HUES6 (cell line): ENCODE results near the gene FNDC11.
"Not testable (repeated sequence)": the region's sequence is repeated elsewhere in the genome, so short reads cannot be mapped to it uniquely, and the experiment has no call there.

ENCODE experiments used
- H3K27ac ChIP-seq: 2 replicates; pipeline ENCODE4 v1.7.0; 2013; ENCODE audit warnings: low read depth, mild to moderate bottlenecking, low read length, inconsistent platforms
- H3K27me3 ChIP-seq: 2 replicates; pipeline ENCODE4 v1.6.1; 2013; ENCODE audit warnings: low read length; ENCODE audit not compliant: control insufficient read depth, insufficient read depth
- H3K36me3 ChIP-seq: 2 replicates; pipeline ENCODE4 v1.6.1; 2013; ENCODE audit warnings: low read length; ENCODE audit not compliant: control insufficient read depth, insufficient read depth
- H3K4me1 ChIP-seq: 2 replicates; pipeline ENCODE4 v1.6.1; 2013; ENCODE audit warnings: low read length; ENCODE audit not compliant: control insufficient read depth, insufficient read depth
- H3K4me3 ChIP-seq: 2 replicates; pipeline ENCODE4 v1.5.1; 2013; ENCODE audit warnings: low read depth, low read length
- H3K9ac ChIP-seq: one replicate; pipeline ENCODE4 v1.6.1; 2013; ENCODE audit warnings: mild to moderate bottlenecking, low read length
- H3K9me3 ChIP-seq: 2 replicates; pipeline ENCODE4 v1.6.1; 2013; ENCODE audit warnings: low read depth, low read length; ENCODE audit not compliant: control insufficient read depth, insufficient read depth

The FNDC11 gene

DNA sequence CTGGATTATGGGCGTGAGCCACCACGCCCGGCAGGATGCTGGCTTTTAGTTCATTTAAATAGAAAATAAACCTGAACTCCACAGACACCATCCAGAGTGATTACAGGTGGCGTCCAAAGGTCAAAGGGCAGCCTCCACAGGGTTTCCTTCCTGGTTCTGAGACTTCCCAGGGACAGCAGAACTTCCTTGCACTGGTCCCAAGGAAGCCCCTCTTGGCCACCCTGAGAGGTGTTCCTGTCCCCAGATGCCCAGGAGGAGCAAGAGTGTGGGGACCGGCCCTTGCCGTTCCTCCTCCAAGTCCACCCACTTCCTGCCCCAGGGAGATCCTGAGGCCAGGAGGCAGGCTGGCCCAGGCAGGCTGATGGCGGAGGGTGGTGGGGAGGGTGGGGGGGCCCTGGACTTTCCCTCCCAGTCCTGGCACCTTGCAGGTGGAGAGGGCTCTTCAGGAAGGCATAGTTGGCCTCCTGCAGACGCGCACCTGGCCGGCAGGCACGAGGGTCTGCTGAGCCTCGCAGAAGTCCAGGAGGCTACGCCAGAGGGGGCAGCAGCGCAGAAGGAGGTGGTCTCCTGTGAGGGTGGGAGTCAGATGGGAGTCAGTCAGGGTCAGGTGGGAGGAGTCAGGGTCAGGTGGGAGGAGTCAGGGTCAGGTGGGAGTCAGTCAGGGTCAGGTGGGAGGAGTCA lies 5.0 kb downstream of the FNDC11 start:
- no peak overlapping the region for H3K27ac ChIP-seq
- H3K36me3 ChIP-seq: peaks cover 17% of the 10 kb centered on the region; the same call in 1 of the 2 replicates
- H3K4me3 ChIP-seq: no peak overlapping the region
- no peaks in the 10 kb centered on the region for H3K9me3 ChIP-seq
- H3K27me3 ChIP-seq: no peaks in the 10 kb centered on the region
- H3K9ac ChIP-seq: no peak overlapping the region
- peaks cover 10% of the 10 kb centered on the region; the same call in 1 of the 2 replicates for H3K4me1 ChIP-seq

DNA sequence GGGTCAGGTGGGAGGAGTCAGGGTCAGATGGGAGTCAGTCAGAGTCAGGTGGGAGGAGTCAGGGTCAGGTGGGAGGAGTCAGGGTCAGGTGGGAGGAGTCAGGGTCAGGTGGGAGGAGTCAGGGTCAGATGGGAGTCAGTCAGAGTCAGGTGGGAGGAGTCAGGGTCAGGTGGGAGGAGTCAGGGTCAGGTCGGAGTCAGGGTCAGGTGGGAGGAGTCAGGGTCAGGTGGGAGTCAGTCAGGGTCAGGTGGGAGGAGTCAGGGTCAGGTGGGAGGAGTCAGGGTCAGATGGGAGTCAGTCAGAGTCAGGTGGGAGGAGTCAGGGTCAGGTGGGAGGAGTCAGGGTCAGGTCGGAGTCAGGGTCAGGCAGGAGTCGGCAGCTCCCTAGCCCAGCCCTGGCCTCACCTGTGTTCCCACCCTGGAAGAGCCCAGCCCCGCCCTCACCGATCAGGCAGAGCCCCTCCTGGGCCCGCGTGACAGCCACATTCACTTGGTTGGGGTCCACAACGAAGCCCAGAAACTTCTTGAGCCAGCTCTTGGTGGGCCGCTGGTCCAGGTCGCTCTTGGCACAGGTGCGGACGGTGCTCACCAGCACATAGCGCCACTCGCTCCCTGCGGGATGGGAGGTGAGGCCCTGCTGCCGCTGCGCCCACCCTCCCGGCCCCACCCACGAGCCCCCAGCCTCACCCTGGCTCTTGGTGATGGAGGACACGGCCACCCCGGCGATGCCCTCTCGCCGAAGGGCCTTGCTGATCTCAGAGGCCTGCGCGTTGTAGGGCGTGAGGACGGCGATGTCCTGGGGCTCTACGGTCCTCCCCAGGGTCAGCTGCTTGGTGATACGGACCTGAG lies 5.8 kb downstream of the FNDC11 start:
- H3K9ac ChIP-seq, H3K4me3 ChIP-seq, H3K27me3 ChIP-seq, H3K9me3 ChIP-seq, H3K27ac ChIP-seq, H3K4me1 ChIP-seq: not testable (repeated sequence)
- H3K36me3 ChIP-seq: peaks cover 19% of the 10 kb centered on the region

DNA sequence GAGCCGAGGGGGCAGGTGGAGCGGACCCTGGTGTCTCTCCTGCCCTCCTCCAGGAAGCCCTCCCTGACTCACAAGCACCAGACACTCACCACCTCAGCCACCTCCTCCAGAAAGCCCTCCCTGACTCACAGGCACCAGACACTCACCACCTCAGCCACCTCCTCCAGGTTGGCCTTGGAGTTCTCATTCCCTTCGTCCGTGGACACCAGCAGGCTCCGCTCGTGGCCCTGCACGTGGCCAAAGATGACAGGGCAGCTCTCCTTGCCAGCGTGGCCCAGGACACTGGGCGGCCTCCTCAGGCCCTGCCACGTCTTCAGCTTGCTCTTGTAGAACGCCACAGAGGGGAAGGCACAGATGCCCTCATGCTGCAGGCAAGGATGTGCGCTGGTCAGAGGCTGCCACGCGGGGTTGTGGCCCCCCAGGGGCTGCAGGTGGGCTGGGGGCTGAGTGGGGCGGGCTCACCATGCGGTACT lies 6.4 kb downstream of the FNDC11 start:
- Histone ChIP-seq H3K36me3 (peaks cover 19% of the 10 kb centered on the region), H3K4me1 (peaks cover 6% of the 10 kb centered on the region; the same call in 1 of the 2 replicates), H3K9me3 (no peaks in the 10 kb centered on the region), H3K4me3 (no peak overlapping the region), H3K27ac (no peak overlapping the region), H3K27me3 (no peaks in the 10 kb centered on the region), H3K9ac (no peak overlapping the region)

DNA sequence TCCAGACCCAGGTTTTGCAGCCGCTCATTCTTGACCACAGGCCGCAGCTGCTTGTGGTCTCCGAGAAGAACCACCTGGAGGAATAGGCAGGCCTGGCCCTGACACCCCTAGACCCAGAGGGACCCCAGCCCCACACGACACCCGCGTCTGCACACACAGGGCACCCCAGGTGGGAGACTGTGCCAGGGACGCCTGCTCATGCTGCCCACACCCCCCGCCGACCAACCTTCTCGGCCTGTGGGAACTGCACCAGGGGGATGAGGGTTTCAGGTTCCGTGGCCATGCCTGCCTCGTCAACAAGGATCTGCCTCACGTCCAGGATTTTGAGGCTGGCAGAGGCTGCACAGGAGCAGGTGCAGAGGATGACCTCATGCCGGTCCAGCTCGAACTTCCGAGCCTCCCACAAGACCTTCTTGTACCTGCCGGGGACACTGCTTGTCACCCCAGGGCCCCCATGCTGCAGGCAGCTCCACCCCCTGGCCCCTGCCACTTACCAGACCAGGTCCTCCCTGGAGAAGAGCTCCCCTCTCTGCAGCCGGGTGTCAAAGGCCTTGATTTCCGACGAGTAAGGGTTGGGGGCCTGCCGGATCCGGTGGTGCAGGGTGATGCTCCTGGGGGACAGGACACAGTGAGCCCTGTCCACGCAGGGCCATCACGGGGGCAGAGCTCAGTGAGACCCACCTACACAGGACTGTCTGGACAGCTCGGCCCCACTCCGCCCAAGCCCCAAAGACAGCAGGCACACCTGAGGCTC lies 7.1 kb downstream of the FNDC11 start:
- peaks cover 19% of the 10 kb centered on the region for H3K36me3 ChIP-seq
- no peaks in the 10 kb centered on the region for H3K9me3 ChIP-seq
- no peak overlapping the region for H3K4me3 ChIP-seq
- H3K27me3 ChIP-seq: no peaks in the 10 kb centered on the region
- H3K9ac ChIP-seq: no peak overlapping the region
- H3K27ac ChIP-seq: no peak overlapping the region
- peaks cover 6% of the 10 kb centered on the region; the same call in 1 of the 2 replicates for H3K4me1 ChIP-seq

DNA sequence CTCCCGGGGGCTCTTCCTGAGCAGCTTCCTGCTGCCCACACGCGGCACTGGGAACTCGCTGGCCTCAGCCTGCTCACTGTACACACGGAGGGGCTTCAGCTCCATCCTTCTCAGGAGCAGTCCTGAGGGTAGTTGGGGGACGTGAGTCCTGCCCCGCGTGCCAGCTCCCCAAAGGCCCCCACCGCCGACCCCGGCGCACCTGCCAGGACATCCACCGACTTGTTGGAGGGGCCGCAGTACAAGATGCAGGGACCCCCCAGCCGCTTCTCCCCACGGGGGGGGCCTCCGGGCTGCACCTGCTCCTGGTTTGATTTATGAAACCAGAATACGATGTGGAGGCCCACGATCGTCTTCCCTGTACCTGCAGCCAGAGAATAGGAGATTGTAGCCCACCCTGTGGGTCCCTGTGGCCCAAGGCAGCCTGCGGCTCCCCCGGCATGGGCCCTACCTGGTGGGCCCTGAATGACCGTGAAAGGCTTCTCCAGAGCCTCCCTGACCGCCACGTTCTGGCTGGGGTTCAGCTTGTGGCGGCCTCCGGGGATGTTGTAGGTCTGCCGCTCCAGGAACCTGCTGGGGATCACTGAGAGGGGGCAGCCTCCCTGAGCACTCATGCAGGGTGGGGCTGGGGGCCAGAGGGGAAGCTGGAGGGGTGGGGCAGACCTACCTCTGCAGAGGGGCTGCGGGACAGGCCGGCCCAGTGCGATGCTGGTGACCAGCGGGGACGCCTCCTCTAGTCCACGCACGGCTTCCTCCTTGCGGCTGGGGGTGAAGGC lies 7.9 kb downstream of the FNDC11 start:
- H3K4me1 ChIP-seq: peaks cover 6% of the 10 kb centered on the region; the same call in 1 of the 2 replicates
- no peaks in the 10 kb centered on the region for H3K9me3 ChIP-seq
- H3K27ac ChIP-seq: no peak overlapping the region
- H3K9ac ChIP-seq: no peak overlapping the region
- no peak overlapping the region for H3K4me3 ChIP-seq
- H3K27me3 ChIP-seq: no peaks in the 10 kb centered on the region
- peaks cover 21% of the 10 kb centered on the region for H3K36me3 ChIP-seq

DNA sequence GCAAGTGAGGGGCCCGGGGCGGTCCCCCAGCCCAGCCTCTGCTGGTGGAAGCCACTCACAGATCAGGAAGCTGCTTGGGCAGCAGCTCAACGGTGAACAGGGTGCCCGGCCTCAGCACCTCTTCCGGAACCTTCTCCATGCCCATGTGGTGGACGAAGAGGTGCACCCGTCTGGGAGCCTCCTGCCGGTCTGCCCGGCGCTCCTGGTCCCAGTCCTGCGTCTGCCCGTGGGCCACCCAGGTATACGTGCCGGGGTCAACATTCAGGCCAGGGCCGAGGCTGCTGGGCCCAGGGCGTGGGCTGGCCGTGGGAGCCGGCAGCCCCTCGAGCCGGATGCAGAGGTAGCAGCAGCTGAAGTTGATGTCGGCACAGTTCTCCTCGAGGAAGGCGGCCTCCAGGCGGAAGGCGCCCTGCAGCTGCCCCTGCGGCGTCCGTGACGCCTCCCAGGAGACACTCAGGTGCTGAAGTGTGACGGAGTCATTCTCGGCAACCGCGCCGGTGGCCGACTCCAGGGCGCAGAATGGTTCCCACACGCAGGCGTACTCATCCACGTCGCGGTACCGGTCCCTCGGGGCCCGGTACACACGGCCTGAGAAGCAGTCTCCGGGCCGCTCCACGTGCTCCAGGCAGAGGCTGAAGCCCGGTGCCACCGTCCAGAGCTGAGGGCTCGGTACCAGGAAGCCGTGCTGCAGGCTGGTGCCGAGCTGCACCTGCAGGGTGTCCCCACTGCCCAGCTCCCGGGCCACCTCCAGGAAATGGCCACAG lies 8.7 kb downstream of the FNDC11 start:
- Histone ChIP-seq H3K9ac (no peak overlapping the region), H3K36me3 (peaks cover 23% of the 10 kb centered on the region), H3K4me1 (no peaks in the 10 kb centered on the region), H3K9me3 (no peaks in the 10 kb centered on the region), H3K27me3 (no peaks in the 10 kb centered on the region), H3K4me3 (no peak overlapping the region), H3K27ac (no peak overlapping the region)

DNA sequence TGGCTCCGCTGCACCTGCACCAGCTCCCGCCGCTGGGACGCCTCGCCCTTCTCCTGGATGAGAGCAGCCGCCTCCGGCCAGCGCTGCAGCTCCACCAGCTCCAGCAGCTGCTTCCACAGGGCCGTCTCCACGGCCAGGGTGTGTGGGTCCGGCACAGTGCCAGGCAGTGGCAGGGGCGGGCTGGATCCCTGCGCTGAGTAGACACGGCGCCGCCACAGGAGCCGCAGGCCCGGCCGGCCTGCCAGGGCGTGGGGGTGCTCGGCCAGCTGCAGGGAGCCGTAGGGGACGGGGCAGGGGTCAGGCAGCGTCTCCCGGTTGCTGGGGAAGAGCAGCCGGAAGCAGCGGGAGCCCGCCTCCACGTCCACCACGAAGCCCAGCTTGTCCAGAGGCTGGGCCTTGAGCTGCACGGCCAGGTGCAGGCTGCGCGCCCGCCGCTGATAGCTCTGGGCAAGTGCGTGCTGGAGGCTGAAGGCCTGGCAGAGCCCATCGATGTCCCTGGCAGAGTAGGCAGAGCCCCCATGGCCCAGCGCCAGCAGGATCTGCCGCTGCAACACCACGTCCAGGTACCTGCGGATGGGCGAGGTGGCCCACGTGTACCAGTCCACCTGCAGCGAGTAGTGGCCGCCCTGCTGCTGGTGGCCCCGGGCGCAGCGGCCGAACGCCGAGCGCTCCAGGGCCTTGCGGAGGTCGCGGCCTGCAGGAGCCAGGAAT lies 9.4 kb downstream of the FNDC11 start:
- peaks cover 23% of the 10 kb centered on the region for H3K36me3 ChIP-seq
- no peaks in the 10 kb centered on the region for H3K4me1 ChIP-seq
- H3K9me3 ChIP-seq: no peaks in the 10 kb centered on the region
- H3K9ac ChIP-seq: no peak overlapping the region
- H3K27ac ChIP-seq: no peak overlapping the region
- no peak overlapping the region for H3K4me3 ChIP-seq
- no peaks in the 10 kb centered on the region for H3K27me3 ChIP-seq

DNA sequence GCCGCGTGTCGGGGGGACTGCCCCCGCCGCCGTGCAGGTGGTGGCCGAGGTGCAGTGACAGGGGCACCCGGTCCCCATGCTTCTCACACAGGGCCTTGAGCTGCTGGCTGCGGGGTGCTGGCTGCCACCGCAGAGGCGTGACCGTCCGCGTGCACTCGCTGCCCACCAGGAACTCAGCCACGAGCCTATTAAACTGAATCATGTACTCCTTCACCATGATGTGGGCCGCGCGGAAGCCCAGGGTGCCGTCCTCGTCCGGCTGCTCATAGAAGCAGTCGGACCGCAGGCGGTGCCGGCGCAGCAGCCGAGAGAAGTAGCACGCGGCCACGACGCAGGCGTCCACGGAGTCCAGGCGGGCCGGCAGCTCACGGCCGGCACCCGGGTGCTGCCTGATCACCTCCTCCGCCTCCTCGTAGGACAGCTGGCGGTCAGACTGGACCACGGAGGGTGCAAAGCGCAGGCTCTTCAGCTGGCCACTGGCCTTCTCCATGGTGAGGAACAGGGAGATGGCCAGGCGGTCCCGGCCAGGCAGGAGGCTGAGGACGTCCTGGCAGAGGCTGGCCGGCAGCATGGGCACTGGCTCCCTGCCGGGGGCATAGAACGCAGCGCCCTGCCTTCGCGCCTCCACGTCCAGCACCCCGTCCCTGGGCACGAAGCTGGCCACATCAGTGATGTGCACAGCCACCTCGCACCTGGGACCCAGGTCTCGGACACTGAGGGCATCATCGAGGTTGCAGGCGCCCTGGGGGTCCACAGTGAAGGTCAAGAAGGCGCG lies 10.3 kb downstream of the FNDC11 start:
- Histone ChIP-seq H3K4me1 (no peaks in the 10 kb centered on the region), H3K27me3 (no peaks in the 10 kb centered on the region), H3K36me3 (peaks cover 23% of the 10 kb centered on the region), H3K9ac (no peak overlapping the region), H3K27ac (no peak overlapping the region), H3K9me3 (no peaks in the 10 kb centered on the region), H3K4me3 (no peak overlapping the region)

DNA sequence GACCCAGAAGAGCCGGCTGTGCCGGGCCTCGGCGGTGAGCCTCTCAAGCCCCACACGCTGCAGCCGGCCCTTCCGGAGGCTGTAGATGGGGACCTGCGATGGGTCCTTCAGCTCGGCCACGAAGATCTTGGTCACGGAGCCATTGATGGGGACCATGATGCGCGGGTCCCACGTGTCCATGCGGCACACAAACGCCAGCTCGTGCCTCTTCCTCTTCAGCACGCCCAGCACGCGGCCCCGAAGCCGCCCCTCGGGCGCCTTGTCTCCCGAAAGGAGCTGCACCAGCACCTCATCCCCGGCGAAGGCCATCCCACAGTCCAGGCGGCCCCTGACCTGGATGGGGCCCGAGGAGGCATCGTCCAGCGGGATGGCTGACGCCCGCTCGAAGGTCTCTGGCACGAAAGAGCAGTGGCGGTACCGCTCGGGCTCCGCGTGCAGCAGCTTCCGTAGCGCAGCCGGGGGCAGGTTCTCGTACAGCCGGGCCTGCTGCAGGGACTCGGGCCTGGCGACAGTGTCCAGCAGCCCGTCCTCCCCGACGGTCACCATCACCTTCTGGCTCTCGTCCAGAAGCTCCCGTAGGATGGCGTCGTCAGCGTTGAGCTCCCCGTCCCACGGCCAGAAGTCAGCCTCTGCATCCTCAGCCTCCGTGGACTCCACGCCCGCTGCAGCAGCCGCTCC lies 11.2 kb downstream of the FNDC11 start:
- H3K27me3 ChIP-seq: no peaks in the 10 kb centered on the region
- H3K9me3 ChIP-seq: no peaks in the 10 kb centered on the region
- H3K4me3 ChIP-seq: no peak overlapping the region
- H3K27ac ChIP-seq: no peak overlapping the region
- no peak overlapping the region for H3K9ac ChIP-seq
- peaks cover 24% of the 10 kb centered on the region for H3K36me3 ChIP-seq
- H3K4me1 ChIP-seq: no peaks in the 10 kb centered on the region
